Neural cell (in vitro differentiated cells): ENCODE data around the gene PTPN21. TPM values are rescaled to one million over a fixed set of nuclear protein-coding genes. Genes with fewer than 3 reads are reported as not detected.

Experiments
- H2AFZ ChIP-seq: fragments of 200-600, 300-800 bp; sonication (generic), shearing (Covaris generic); 2 replicates; pipeline ENCODE4 v1.6.0; 2014; ENCODE audit warnings: low read depth, mild to moderate bottlenecking, antibody characterized with exemption, low read length, moderate library complexity
- H3F3A ChIP-seq: fragments of 200-600 bp; shearing (Covaris generic); 2 replicates; pipeline ENCODE4 v1.6.1; 2016; ENCODE audit warnings: mild to moderate bottlenecking, moderate library complexity, mixed read lengths, antibody characterized with exemption, low read length; ENCODE audit not compliant: insufficient read depth, poor library complexity, severe bottlenecking
- H3K27ac ChIP-seq: fragments of 200-600, 300-800 bp; sonication (generic), shearing (Covaris generic); 2 replicates; pipeline ENCODE4 v1.5.1; 2014; ENCODE audit warnings: mild to moderate bottlenecking, low read length, moderate library complexity
- H3K27me3 ChIP-seq: fragments of 300-800, 200-600 bp; sonication (generic), shearing (Covaris generic); 2 replicates; pipeline ENCODE4 v1.6.0; 2014; ENCODE audit warnings: mild to moderate bottlenecking, low read depth, low read length, moderate library complexity; ENCODE audit not compliant: insufficient read depth
- H3K36me3 ChIP-seq: fragments of 300-800, 200-600 bp; sonication (generic), shearing (Covaris generic); 2 replicates; pipeline ENCODE4 v1.5.1; 2014; ENCODE audit warnings: mild to moderate bottlenecking, antibody characterized with exemption, low read length, moderate library complexity; ENCODE audit not compliant: insufficient read depth
- H3K4me2 ChIP-seq: fragments of 300-800, 200-600 bp; sonication (generic), shearing (Covaris generic); 2 replicates; pipeline ENCODE4 v1.6.0; 2014; ENCODE audit warnings: mild to moderate bottlenecking, low read length
- H3K4me3 ChIP-seq: fragments of 300-800, 200-600 bp; sonication (generic), shearing (Covaris generic); 2 replicates; pipeline ENCODE4 v1.5.1; 2014; ENCODE audit warnings: mild to moderate bottlenecking, low read length, moderate library complexity
- H3K79me2 ChIP-seq: fragments of 200-600 bp; shearing (Covaris generic); replicated peaks from 2 replicates; pipeline ENCODE4 v1.6.0; 2014; ENCODE audit warnings: mild to moderate bottlenecking, low read length, moderate library complexity; ENCODE audit not compliant: insufficient read depth
- H3K9ac ChIP-seq: fragments of 300-800, 200-600 bp; sonication (generic), shearing (Covaris generic); 2 replicates; pipeline ENCODE4 v1.6.1; 2016; ENCODE audit warnings: mild to moderate bottlenecking, low read length, mixed read lengths
- H3K9me2 ChIP-seq: fragments of 200-600 bp; shearing (Covaris generic); 2 replicates; pipeline ENCODE4 v1.6.1; 2016; ENCODE audit warnings: mild to moderate bottlenecking, low read length, mixed read lengths; ENCODE audit not compliant: insufficient read depth
- H3K9me3 ChIP-seq: fragments of 200-600, 300-800 bp; sonication (generic), shearing (Covaris generic); 2 replicates; pipeline ENCODE4 v1.6.1; 2016; ENCODE audit warnings: mild to moderate bottlenecking, mixed run types, low read length, moderate library complexity, mixed read lengths
- H4K20me1 ChIP-seq: fragments of 200-600 bp; shearing (Covaris generic); 2 replicates; pipeline ENCODE4 v1.6.1; 2016; ENCODE audit warnings: mild to moderate bottlenecking, mixed run types; ENCODE audit not compliant: insufficient read depth
- CTCF ChIP-seq: fragments of 450-650 bp; IDR thresholded peaks from 2 replicates; pipeline ENCODE4 v1.5.1; 2014; ENCODE audit warnings: antibody characterized with exemption, mild to moderate bottlenecking, moderate library complexity; ENCODE audit not compliant: poor library complexity, severe bottlenecking
- EP300 ChIP-seq: fragments of 450-650 bp; conservative IDR thresholded peaks from 2 replicates; pipeline ENCODE4 v1.6.1; 2014; ENCODE audit warnings: antibody characterized with exemption, mild to moderate bottlenecking, moderate library complexity; ENCODE audit not compliant: poor library complexity, severe bottlenecking
- EZH2 ChIP-seq: fragments of 200-600, 300-800 bp; shearing (Covaris generic), sonication (generic); IDR thresholded peaks from 2 replicates; pipeline ENCODE4 v1.6.1; 2014; ENCODE audit warnings: antibody characterized with exemption, low read length, borderline replicate concordance, mild to moderate bottlenecking; ENCODE audit not compliant: insufficient read depth, poor library complexity, severe bottlenecking
- MXI1 ChIP-seq: fragments of 450-650 bp; conservative IDR thresholded peaks from 2 replicates; pipeline ENCODE4 v1.6.1; 2014; ENCODE audit warnings: antibody characterized with exemption, mild to moderate bottlenecking; ENCODE audit not compliant: poor library complexity, severe bottlenecking
- POLR2AphosphoS5 ChIP-seq: IDR thresholded peaks from 2 replicates; pipeline ENCODE4 v1.6.1; 2012
- RAD21 ChIP-seq: fragments of 450-650 bp; conservative IDR thresholded peaks from 2 replicates; pipeline ENCODE4 v1.6.1; 2014; ENCODE audit warnings: antibody characterized with exemption, mild to moderate bottlenecking, moderate library complexity
- REST ChIP-seq: IDR thresholded peaks from 2 replicates; pipeline ENCODE4 v1.6.1; 2012; ENCODE audit warnings: borderline replicate concordance
- SMC3 ChIP-seq: fragments of 450-650 bp; conservative IDR thresholded peaks from 2 replicates; pipeline ENCODE4 v1.6.1; 2014; ENCODE audit warnings: antibody characterized with exemption, mild to moderate bottlenecking, moderate library complexity; ENCODE audit not compliant: poor library complexity
- TAF1 ChIP-seq: IDR thresholded peaks from 2 replicates; pipeline ENCODE4 v1.6.1; 2012; ENCODE audit warnings: low read depth
- polyA plus RNA-seq: library from polyadenylated mRNA; depleted of rRNA; stranded (reverse); fragments of >200 nt; gene quantifications from 2 replicates; pipeline ENCODE4 v1.2.3, GENCODE V29; 2014

Gene PTPN21
- polyA plus RNA-seq, 1 donor from 2014 or later = 4.1 TPM

GRCh38 chr14:88421286-88421685 is 133.5 kb downstream of the PTPN21 start:
- Histone ChIP-seq H4K20me1 (no peaks in the 10 kb centered on the region), H3K9ac (no peak overlapping the region), H3K4me2 (no peak overlapping the region), H3K27ac (no peak overlapping the region), H3K27me3 (no peaks in the 10 kb centered on the region), H3K4me3 (no peak overlapping the region), H3K36me3 (peaks cover 28% of the 10 kb centered on the region), H3K9me3 (peaks cover 9% of the 10 kb centered on the region), H3K9me2 (no peaks in the 10 kb centered on the region), H3F3A (no peaks in the 10 kb centered on the region), H2AFZ (no peak overlapping the region), H3K79me2 (no peaks in the 10 kb centered on the region)
- TF ChIP-seq EP300 (no peak), CTCF (no peak), SMC3 (no peak), EZH2 (no peak)

- Histone ChIP-seq H3K79me2 (peaks cover 1% of the 10 kb centered on the region), H3K9ac (no peak overlapping the region), H3K9me3 (peaks cover 15% of the 10 kb centered on the region), H3F3A (no peaks in the 10 kb centered on the region), H4K20me1 (no peaks in the 10 kb centered on the region), H3K27ac (no peak overlapping the region), H3K27me3 (no peaks in the 10 kb centered on the region), H3K36me3 (peaks cover 32% of the 10 kb centered on the region), H2AFZ (no peak overlapping the region), H3K9me2 (no peaks in the 10 kb centered on the region), H3K4me2 (no peak overlapping the region), H3K4me3 (no peak overlapping the region)
- no peak for TF ChIP-seq CTCF
- TF ChIP-seq MXI1 = no peak
Observed at GRCh38 chr14:88420187-88420586, 134.6 kb downstream of the PTPN21 start.

GRCh38 chr14:88417594-88417993 is 137.2 kb downstream of the PTPN21 start:
- no peaks in the 10 kb centered on the region for H3K27me3 ChIP-seq
- peaks cover 8% of the 10 kb centered on the region for H3K79me2 ChIP-seq
- TF ChIP-seq EP300 = no peak
- TF ChIP-seq CTCF = no peak
- no peak for TF ChIP-seq RAD21
- no peak for TF ChIP-seq REST
- TF ChIP-seq TAF1 = no peak
- no peak for TF ChIP-seq MXI1
- no peak for TF ChIP-seq SMC3
- no peak for TF ChIP-seq EZH2
- no peak for TF ChIP-seq POLR2AphosphoS5
- no peaks in the 10 kb centered on the region for H3K9me2 ChIP-seq
- H3K36me3 ChIP-seq = peaks cover 32% of the 10 kb centered on the region
- no peak overlapping the region for H2AFZ ChIP-seq
- no peaks in the 10 kb centered on the region for H3F3A ChIP-seq
- H3K27ac ChIP-seq = no peak overlapping the region
- no peaks in the 10 kb centered on the region for H4K20me1 ChIP-seq
- H3K4me3 ChIP-seq = no peak overlapping the region
- peaks cover 15% of the 10 kb centered on the region for H3K9me3 ChIP-seq
- H3K4me2 ChIP-seq = no peak overlapping the region
- H3K9ac ChIP-seq = no peak overlapping the region
